22Rv1 (cell line): Measurements from ENCODE around the gene ATP1A1.

ENCODE experiments used
- ZFX ChIP-seq: fragments of 450-650 bp; IDR thresholded peaks from 2 replicates; pipeline ENCODE4 v1.6.1; 2017; ENCODE audit warnings: antibody characterized with exemption, borderline replicate concordance
- TF ChIP-seq, protein P1 (sequence below): fragments of 450-650 bp; IDR thresholded peaks from 2 replicates; pipeline ENCODE4 v1.5.1; 2017; ENCODE audit warnings: mild to moderate bottlenecking

GRCh38 chr1:116346943-116347673 is 25.9 kb upstream of the ATP1A1 start:
- TF ChIP-seq, protein P1, sequence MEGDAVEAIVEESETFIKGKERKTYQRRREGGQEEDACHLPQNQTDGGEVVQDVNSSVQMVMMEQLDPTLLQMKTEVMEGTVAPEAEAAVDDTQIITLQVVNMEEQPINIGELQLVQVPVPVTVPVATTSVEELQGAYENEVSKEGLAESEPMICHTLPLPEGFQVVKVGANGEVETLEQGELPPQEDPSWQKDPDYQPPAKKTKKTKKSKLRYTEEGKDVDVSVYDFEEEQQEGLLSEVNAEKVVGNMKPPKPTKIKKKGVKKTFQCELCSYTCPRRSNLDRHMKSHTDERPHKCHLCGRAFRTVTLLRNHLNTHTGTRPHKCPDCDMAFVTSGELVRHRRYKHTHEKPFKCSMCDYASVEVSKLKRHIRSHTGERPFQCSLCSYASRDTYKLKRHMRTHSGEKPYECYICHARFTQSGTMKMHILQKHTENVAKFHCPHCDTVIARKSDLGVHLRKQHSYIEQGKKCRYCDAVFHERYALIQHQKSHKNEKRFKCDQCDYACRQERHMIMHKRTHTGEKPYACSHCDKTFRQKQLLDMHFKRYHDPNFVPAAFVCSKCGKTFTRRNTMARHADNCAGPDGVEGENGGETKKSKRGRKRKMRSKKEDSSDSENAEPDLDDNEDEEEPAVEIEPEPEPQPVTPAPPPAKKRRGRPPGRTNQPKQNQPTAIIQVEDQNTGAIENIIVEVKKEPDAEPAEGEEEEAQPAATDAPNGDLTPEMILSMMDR: no peak
- no peak for TF ChIP-seq ZFX
